Glomerular endothelial cell (primary cell): ENCODE measurements around the gene FLNA. TPM values are rescaled to one million over a fixed set of nuclear protein-coding genes. Genes with fewer than 3 reads are reported as not detected.
"Not testable (repeated sequence)": the region's sequence is repeated elsewhere in the genome, so short reads cannot be mapped to it uniquely, and the experiment has no call there.

Source experiments
- DNase-seq: peaks from one replicate; pipeline ENCODE4 v3.0.0-alpha.2; 2011; ENCODE audit warnings: low read depth, low spot score; ENCODE audit errors: extremely low read depth
- total RNA-seq: library from RNA; depleted of rRNA; stranded (reverse); fragments of >200 nt; gene quantifications from 2 replicates; pipeline ENCODE4 v1.2.3, GENCODE V29; 2015

Gene FLNA, protein sequence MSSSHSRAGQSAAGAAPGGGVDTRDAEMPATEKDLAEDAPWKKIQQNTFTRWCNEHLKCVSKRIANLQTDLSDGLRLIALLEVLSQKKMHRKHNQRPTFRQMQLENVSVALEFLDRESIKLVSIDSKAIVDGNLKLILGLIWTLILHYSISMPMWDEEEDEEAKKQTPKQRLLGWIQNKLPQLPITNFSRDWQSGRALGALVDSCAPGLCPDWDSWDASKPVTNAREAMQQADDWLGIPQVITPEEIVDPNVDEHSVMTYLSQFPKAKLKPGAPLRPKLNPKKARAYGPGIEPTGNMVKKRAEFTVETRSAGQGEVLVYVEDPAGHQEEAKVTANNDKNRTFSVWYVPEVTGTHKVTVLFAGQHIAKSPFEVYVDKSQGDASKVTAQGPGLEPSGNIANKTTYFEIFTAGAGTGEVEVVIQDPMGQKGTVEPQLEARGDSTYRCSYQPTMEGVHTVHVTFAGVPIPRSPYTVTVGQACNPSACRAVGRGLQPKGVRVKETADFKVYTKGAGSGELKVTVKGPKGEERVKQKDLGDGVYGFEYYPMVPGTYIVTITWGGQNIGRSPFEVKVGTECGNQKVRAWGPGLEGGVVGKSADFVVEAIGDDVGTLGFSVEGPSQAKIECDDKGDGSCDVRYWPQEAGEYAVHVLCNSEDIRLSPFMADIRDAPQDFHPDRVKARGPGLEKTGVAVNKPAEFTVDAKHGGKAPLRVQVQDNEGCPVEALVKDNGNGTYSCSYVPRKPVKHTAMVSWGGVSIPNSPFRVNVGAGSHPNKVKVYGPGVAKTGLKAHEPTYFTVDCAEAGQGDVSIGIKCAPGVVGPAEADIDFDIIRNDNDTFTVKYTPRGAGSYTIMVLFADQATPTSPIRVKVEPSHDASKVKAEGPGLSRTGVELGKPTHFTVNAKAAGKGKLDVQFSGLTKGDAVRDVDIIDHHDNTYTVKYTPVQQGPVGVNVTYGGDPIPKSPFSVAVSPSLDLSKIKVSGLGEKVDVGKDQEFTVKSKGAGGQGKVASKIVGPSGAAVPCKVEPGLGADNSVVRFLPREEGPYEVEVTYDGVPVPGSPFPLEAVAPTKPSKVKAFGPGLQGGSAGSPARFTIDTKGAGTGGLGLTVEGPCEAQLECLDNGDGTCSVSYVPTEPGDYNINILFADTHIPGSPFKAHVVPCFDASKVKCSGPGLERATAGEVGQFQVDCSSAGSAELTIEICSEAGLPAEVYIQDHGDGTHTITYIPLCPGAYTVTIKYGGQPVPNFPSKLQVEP (N-terminal part only)
- 2,158 and 2,243 TPM in 2 replicates for total RNA-seq

DNA sequence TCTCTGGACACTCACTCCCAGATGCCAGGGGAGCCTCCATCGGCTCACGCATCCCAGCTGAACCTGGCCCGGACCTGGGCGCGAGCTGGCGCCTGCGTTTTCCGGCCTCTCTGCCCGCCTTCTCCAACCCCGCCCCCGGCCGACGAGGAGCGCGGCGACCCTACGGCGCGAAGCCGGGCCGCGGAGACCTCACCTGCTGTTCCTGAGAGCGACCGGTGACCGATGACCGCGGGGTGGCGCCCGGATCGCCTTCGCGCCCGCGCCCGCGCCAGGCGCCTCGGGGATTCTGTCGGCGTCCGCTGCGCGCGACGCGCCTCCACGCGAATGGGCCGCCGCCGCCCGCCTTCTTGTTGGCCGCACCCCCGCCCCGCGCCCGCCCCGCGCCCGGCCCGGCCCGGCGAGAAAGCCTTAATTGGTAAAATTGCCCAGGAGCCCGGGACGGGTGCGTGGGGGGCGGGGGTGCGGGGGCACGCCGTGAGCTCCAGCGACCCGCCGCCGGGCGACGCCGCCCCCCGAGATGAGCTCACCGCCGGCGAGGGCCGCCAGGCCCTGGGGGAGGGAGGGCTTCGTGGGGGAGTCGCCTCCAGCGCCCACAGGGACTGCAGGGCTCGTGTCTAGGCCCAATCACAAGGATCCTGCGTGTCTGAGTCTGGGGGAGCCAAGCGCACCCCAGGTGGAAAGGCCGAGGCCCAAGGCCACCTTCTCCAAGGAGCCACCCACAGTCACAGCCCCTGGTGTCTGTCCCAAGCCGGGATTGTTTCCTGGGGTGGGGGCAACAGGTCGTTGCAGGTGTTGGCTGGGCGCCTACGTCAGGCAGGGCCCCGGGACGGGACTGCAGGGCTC lies at the start of gene FLNA:
Gene FLNA, minus strand, starts transcription at position 322 of the 843 bp plus-strand sequence. CDS start 3,389 bp downstream, outside the sequence.
- DNase-seq, result no peak

DNA sequence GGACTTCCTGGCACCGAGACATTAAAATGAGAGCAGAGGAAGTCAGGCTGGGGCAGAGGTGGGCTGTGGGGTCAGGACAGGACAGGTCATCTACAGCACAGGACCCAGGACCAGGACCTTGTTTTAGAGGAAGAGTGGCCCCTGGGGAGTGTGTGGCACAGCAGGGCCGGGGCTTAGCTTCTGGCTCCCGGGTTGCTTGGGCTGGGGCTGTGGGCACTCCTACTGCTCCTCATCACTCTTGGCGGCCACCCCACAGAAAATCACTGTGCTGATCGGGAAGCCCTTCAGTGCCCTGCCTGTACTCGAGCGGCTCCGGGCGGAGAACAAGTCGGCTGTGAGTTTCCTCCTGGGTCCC lies 45.9 kb upstream of the FLNA start:
- no peak for DNase-seq

- no peak for DNase-seq
Measured at GRCh38 chrX:154419688-154420401, 45.4 kb upstream of the FLNA start.

- DNase-seq, result no peak
Measured at GRCh38 chrX:154419189-154419588, 44.8 kb upstream of the FLNA start.

GRCh38 chrX:154417157-154417556 lies 42.7 kb upstream of the FLNA start:
- no peak for DNase-seq

GRCh38 chrX:154413142-154413541 lies 38.7 kb upstream of the FLNA start:
- no peak for DNase-seq

GRCh38 chrX:154412468-154412867 lies 38.0 kb upstream of the FLNA start:
- no peak for DNase-seq

GRCh38 chrX:154411981-154412340 lies 37.5 kb upstream of the FLNA start:
- DNase-seq, result no peak

DNA sequence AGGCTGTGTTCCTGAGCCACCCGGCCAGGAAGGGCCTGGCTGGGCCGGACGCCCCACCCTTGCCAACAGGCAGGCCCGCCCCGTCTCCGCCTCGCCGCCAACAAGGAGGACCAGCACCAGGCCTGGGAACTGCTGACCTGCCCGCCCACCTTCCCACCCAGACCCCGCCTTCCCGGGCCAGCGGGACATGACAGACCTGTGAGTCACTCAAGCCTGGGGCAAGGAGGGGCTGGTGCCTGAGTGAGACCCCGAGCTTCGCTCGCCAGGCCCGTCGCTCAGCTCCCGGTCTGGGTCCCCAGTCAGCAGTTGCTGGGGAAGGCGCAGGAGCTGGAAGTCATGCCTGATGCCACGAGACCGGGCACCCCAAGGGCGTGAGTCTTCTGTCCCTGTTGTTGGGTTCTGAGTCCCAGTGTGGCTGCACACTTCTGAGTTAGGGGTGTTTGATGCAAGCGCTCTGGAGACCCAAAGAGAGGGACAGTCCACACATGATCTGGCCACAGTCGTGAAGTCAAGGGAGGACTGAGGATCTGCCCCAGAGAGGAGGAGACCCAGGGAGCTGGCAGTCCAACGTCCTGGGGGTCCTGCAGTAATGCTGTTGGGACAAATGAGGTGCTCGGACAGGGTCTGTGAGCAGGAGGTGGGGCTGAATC lies 34.9 kb upstream of the FLNA start, which contains the start of gene DNASE1L1:
Gene DNASE1L1, minus strand, starts transcription at position 33 of the 650 bp plus-strand sequence. CDS start 3,686 bp downstream, outside the sequence.
- DNase-seq, result no peak

GRCh38 chrX:154408659-154409221 lies 34.3 kb upstream of the FLNA start:
- DNase-seq, result no peak

- DNase-seq, result no peak
Measured at GRCh38 chrX:154404625-154405192, 30.3 kb upstream of the FLNA start.

- no peak for DNase-seq
Measured at GRCh38 chrX:154403858-154404257, 29.4 kb upstream of the FLNA start.

GRCh38 chrX:154403192-154403591 lies 28.8 kb upstream of the FLNA start:
- no peak for DNase-seq

DNA sequence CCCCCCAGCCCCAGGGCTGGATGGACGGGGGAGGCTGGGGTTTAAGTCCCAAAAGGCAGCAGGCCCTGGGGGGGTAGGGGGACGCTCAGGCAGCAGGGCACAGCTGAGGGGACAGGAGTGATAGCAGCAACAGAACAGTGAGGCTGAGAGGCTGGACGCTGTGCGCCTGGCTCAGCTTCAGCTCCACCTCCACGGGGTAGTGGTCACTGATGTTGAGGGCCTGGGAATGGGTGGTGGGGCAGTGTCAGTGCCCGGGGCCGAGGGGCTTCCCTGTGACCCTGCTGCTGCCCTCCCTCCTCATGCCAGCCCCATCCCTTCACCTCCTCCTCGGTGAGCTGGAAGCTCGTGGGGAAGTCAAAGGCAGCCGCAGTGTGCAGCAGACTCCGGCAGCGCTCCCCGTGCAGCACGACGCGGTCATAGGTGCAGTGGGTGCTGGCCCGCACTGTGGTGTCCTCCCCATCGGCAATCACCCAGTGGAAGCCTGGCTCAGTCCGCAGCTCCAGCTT lies 28.2 kb upstream of the FLNA start:
- no peak for DNase-seq

DNA sequence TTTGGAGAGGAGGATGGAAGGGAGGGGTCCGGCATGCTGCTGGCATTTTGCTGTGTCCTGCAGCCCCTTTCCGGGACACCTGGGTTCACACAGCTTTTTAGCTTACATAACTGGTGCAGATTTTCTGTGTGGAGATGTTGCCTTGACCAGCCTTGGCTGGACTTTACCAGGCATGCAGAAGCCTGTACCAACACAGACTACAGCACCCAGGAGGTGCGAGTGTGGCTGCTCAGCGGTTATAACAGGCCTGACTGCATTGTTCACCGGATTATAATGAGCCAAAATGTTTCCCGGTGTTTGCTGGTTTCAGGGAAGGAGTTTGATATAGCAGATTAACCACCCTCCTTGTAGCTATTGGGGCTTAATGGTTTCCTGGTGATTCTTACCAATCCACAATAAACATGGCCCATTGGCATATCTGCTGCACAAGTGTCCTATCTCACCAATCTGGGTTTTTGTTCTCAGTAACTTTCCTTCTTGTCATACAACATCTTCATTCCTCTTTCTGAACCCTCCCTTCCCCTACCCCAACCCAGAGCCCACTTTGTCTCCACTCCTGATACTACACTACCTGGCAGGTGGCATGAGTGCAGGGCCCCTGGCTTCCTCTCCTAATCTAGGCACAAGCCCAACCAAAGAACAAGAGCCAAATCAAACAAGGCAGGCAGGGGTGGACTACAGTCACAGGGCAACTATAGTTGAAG lies 27.6 kb upstream of the FLNA start:
- DNase-seq, result no peak

DNA sequence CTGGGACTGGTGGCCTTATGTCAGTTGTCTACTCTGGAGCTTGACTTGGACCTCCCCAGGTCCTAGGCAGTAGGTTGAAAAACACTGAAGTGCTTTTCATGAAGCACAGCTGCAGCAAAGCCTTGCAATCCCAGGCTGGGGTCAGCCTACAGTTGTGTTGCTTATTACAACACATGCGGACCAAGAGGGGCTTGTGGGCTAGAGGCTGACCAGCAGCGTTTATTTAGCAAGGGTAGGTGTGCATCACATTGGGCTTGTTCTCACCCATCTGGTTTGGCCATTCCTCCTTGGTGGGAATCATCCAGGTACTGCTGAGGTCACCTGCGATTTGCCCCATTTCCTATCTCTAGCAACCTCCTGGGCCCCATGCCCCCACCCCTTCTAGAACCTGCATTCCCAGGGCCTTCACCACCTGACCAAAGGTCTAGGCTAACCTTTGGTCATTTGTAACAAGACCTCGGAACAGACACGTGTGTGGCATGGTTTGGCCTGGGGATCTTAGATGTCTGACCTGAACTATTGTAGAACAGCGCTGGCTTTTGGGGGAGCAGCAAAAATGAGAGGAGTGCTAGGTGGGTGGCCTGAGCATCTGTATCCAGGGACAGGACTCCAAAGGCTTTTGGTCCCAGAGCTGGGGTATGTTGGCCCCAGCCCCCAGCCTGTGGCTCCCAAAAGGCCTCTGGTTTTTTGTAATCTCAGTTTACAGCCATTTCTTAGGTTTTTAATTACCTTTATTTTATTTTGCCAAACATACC lies 26.8 kb upstream of the FLNA start:
- DNase-seq, result no peak

- not testable (repeated sequence) for DNase-seq
Measured at GRCh38 chrX:154400369-154400817, 26.0 kb upstream of the FLNA start.
